ENCODE data around the gene STXBP1. TPM values are rescaled to one million over a fixed set of nuclear protein-coding genes. Genes with fewer than 3 reads are reported as not detected.

STXBP1 gene
- total and polyA plus RNA-seq, 2 of the 13 experiments (the other 11 are each of a cell fraction or from before 2014, with no cell fraction given) = 2.9 TPM

DNA sequence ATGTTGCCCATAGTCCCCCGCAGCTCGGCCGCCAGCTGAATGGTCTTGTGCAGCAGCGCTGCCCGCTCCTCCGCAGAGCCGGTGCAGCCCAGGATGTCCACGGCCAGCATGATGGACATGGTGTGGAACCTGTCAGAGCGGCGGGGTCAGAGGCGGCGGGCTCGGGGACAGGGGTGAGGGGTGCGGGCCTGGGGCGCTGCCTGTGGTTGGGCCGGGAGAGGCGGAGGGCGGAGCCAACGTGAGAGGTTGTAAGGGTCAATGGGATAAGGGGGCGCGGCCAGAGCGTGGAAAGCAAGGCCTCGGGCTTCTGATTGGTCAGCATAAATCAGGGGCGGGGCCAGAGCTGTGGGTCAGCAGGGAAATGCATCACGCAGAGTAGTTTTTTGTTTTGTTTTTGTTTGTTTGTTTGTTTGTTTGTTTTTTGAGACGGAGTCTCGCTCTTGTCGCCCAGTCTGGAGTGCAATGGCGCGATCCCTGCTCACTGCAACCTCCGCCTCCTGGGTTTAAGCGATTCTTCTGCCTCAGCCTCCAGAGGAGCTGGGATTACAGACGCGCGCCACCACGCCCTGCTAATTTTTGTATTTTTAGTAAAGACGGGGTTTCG, 129.9 kb downstream of the STXBP1 start:
- peak overlapping the region; percentile 21; the same call in 1 of the 2 replicates for H3K4me2 ChIP-seq (ENCODE audit: low read depth, low read length)
- H3K9me3 ChIP-seq (ENCODE audit: low read length) = no peaks in the 10 kb centered on the region
- no peaks in the 10 kb centered on the region for H3K36me3 ChIP-seq (replicated peaks in 1 of 2; ENCODE audit: control insufficient read depth in 1 of 2, insufficient read depth in 2 of 2, low read length in 2 of 2)
- no peaks in the 10 kb centered on the region for H3K79me2 ChIP-seq (ENCODE audit: insufficient read depth, low read length)
- H2AFZ ChIP-seq (ENCODE audit: low read length) = no peak overlapping the region
- H3K27me3 ChIP-seq (ENCODE audit: control insufficient read depth in 1 of 2, insufficient read depth in 2 of 2, low read length in 2 of 2) = peaks cover 5 to 50% of the 10 kb centered on the region in 2 experiments; a peak in 4 of 5 replicates
- H3K4me1 ChIP-seq (ENCODE audit: insufficient read depth, low read length) = peaks cover 22% of the 10 kb centered on the region
- peak; percentile 37 for DNase-seq (ENCODE audit: low spot score)
- 48% methylated on average over 38 of the region's 38 CpGs for WGBS (ENCODE audit: low lambda C conversion rate)
- BruUV-seq (replicated peaks) = no TSS peak
- TF ChIP-seq NAIF1 (CRISPR knock-in tag; IDR thresholded peaks at IDR 0.05; ENCODE audit: borderline replicate concordance) (no peak), ZNF782 (CRISPR knock-in tag; IDR thresholded peaks at IDR 0.05; ENCODE audit: borderline replicate concordance) (no peak), ZBTB42 (CRISPR knock-in tag; IDR thresholded peaks at IDR 0.05) (no peak), PBX2 (CRISPR knock-in tag; IDR thresholded peaks at IDR 0.05) (peak; percentile 70), MAFF (IDR thresholded peaks at IDR 0.05; ENCODE audit: low read depth, low read length) (peak; percentile 19; the same call in 1 of the 2 replicates), ZSCAN25 (CRISPR knock-in tag; IDR thresholded peaks at IDR 0.05) (peak; percentile 63), NFYB (CRISPR knock-in tag; IDR thresholded peaks at IDR 0.05) (peak; percentile 74), KMT2A (CRISPR knock-in tag; IDR thresholded peaks at IDR 0.05) (no peak), ZNF691 (CRISPR knock-in tag; IDR thresholded peaks at IDR 0.05; ENCODE audit: borderline replicate concordance, low read depth) (no peak), MAFK (conservative IDR thresholded peaks at IDR 0.05 in 1 of 2, IDR thresholded peaks at IDR 0.05 in 1 of 2; ENCODE audit: low read length in 2 of 2) (peak; percentile 54 to 57; a peak in 3 of 4 replicates), HNRNPLL (IDR thresholded peaks at IDR 0.05; ENCODE audit: low read depth, low read length, poor library complexity, severe bottlenecking) (peak; percentile 30), NR2F1 (CRISPR knock-in tag; IDR thresholded peaks at IDR 0.05) (no peak)
- ChIA-PET CTCF (ENCODE audit: low intra/inter-chr PET ratio, low total read pairs) (no interaction called here), POLR2A (no interaction called here)
- no peak overlapping the region for H3K27ac ChIP-seq (ENCODE audit: extremely low read length, insufficient read depth, low read length)
- peak; percentile 59 for ATAC-seq
- intact Hi-C loops (cut with micrococcal nuclease; ENCODE audit: unreplicated experiment) (loop anchor here (2.0 kb wide), 1 partner anchor 43 kb away; no protein-coding TSS in a partner anchor), in situ Hi-C loops (cut with HindIII; ENCODE audit: extremely low pct_ligation_motif_present, low pct_unique_long_range_greater_than_20kb) (no loop called here)
- no peak overlapping the region for H3K9ac ChIP-seq (ENCODE audit: insufficient read depth, low read depth, low read length)
- no peak for FAIRE-seq
- peak overlapping the region in 1 of 3 experiments; percentile 32; a peak in 1 of 6 replicates for H3K4me3 ChIP-seq (replicated peaks in 1 of 3; ENCODE audit: insufficient read depth in 1 of 3, low read depth in 2 of 3, low read length in 3 of 3)
- no peaks in the 10 kb centered on the region for H4K20me1 ChIP-seq (ENCODE audit: insufficient read depth, low read length)

Other genes starting within 250 kb of the STXBP1 start
- 24.0 and 48.6 TPM in 2 replicates for gene SLC2A8, start 215.1 kb upstream of the STXBP1 start, total RNA-seq (2016; rRNA removed; fragmentation: Illumina TruSeq; extraction: Trizol)
- gene SLC2A8, start 215.1 kb upstream of the STXBP1 start, polyA plus RNA-seq (2011; rRNA removed) = 22.6 and 37.2 TPM in 2 replicates
- gene ZNF79, start 187.9 kb upstream of the STXBP1 start, total RNA-seq (2016; rRNA removed; fragmentation: Illumina TruSeq; extraction: Trizol) = 7.3 and 8.1 TPM in 2 replicates
- gene ZNF79, start 187.9 kb upstream of the STXBP1 start, polyA plus RNA-seq (2011; rRNA removed) = 3.7 and 4.0 TPM in 2 replicates
- 1,551 and 1,660 TPM in 2 replicates for gene RPL12, start 160.9 kb upstream of the STXBP1 start, total RNA-seq (2016; rRNA removed; fragmentation: Illumina TruSeq; extraction: Trizol)
- gene RPL12, start 160.9 kb upstream of the STXBP1 start, polyA plus RNA-seq (2011; rRNA removed) = 2,097 and 2,590 TPM in 2 replicates
- 4.6 and 8.7 TPM in 2 replicates for gene LRSAM1, start 160.8 kb upstream of the STXBP1 start, total RNA-seq (2016; rRNA removed; fragmentation: Illumina TruSeq; extraction: Trizol)
- 10.2 and 12.2 TPM in 2 replicates for gene LRSAM1, start 160.8 kb upstream of the STXBP1 start, polyA plus RNA-seq (2011; rRNA removed)
- not detected in 2 replicates for gene CFAP157, start 94.7 kb downstream of the STXBP1 start, total RNA-seq (2016; rRNA removed; fragmentation: Illumina TruSeq; extraction: Trizol)
- 0.07 TPM in 1 of 2 replicates, not detected in the other for gene CFAP157, start 94.7 kb downstream of the STXBP1 start, polyA plus RNA-seq (2011; rRNA removed)
- gene PTRH1, start 103.4 kb downstream of the STXBP1 start, total RNA-seq (2016; rRNA removed; fragmentation: Illumina TruSeq; extraction: Trizol) = 7.6 and 10.4 TPM in 2 replicates
- 4.0 and 5.4 TPM in 2 replicates for gene PTRH1, start 103.4 kb downstream of the STXBP1 start, polyA plus RNA-seq (2011; rRNA removed)
- gene TTC16, start 103.8 kb downstream of the STXBP1 start, total RNA-seq (2016; rRNA removed; fragmentation: Illumina TruSeq; extraction: Trizol) = not detected in 2 replicates
- not detected in 2 replicates for gene TTC16, start 103.8 kb downstream of the STXBP1 start, polyA plus RNA-seq (2011; rRNA removed)
- 5.5 and 7.2 TPM in 2 replicates for gene TOR2A, start 123.0 kb downstream of the STXBP1 start, total RNA-seq (2016; rRNA removed; fragmentation: Illumina TruSeq; extraction: Trizol)
- gene TOR2A, start 123.0 kb downstream of the STXBP1 start, polyA plus RNA-seq (2011; rRNA removed) = 3.5 and 4.9 TPM in 2 replicates
- gene SH2D3C, start 166.4 kb downstream of the STXBP1 start, total RNA-seq (2016; rRNA removed; fragmentation: Illumina TruSeq; extraction: Trizol) = not detected in 2 replicates
- gene SH2D3C, start 166.4 kb downstream of the STXBP1 start, polyA plus RNA-seq (2011; rRNA removed) = not detected in 2 replicates
- 16.8 TPM in 2 replicates for gene CDK9, start 173.8 kb downstream of the STXBP1 start, total RNA-seq (2016; rRNA removed; fragmentation: Illumina TruSeq; extraction: Trizol)
- 21.5 and 26.1 TPM in 2 replicates for gene CDK9, start 173.8 kb downstream of the STXBP1 start, polyA plus RNA-seq (2011; rRNA removed)
- gene FPGS, start 190.6 kb downstream of the STXBP1 start, total RNA-seq (2016; rRNA removed; fragmentation: Illumina TruSeq; extraction: Trizol) = 20.3 and 35.6 TPM in 2 replicates
- 36.8 and 41.3 TPM in 2 replicates for gene FPGS, start 190.6 kb downstream of the STXBP1 start, polyA plus RNA-seq (2011; rRNA removed)
- 0.02 TPM in 1 of 2 replicates, not detected in the other for gene ENG, start 242.4 kb downstream of the STXBP1 start, total RNA-seq (2016; rRNA removed; fragmentation: Illumina TruSeq; extraction: Trizol)
- 1.1 and 1.4 TPM in 2 replicates for gene ENG, start 242.4 kb downstream of the STXBP1 start, polyA plus RNA-seq (2011; rRNA removed)

Data from HepG2 (cell line).